ENCODE measurements around the gene EWSR1.
"Not testable (repeated sequence)": the region's sequence is repeated elsewhere in the genome, so short reads cannot be mapped to it uniquely, and the experiment has no call there.

Gene EWSR1

GRCh38 chr22:29339381-29340235 lies 71.5 kb downstream of the EWSR1 start:
- DNase-seq (ENCODE audit: low read depth): no peak

GRCh38 chr22:29340566-29340965 lies 72.5 kb downstream of the EWSR1 start:
- DNase-seq (ENCODE audit: low read depth): no peak

GRCh38 chr22:29341056-29341848 lies 73.2 kb downstream of the EWSR1 start:
- no peak for DNase-seq (ENCODE audit: low read depth)

- DNase-seq (ENCODE audit: low read depth): no peak
These were observed 73.7 kb downstream of the EWSR1 start for GRCh38 chr22:29341849-29342127.

- DNase-seq (ENCODE audit: low read depth): no peak
These were observed 74.1 kb downstream of the EWSR1 start for GRCh38 chr22:29342177-29342576.

GRCh38 chr22:29342577-29343312 lies 74.7 kb downstream of the EWSR1 start:
- no peak for DNase-seq (ENCODE audit: low read depth)

- DNase-seq (ENCODE audit: low read depth): no peak
These were observed 75.3 kb downstream of the EWSR1 start for GRCh38 chr22:29343313-29343805.

GRCh38 chr22:29344137-29344536 lies 76.1 kb downstream of the EWSR1 start:
- no peak for DNase-seq (ENCODE audit: low read depth)

GRCh38 chr22:29344889-29345288 lies 76.8 kb downstream of the EWSR1 start:
- not testable (repeated sequence) for DNase-seq (ENCODE audit: low read depth)

GRCh38 chr22:29345932-29346331 lies 77.9 kb downstream of the EWSR1 start:
- DNase-seq (ENCODE audit: low read depth): no peak

- DNase-seq (ENCODE audit: low read depth): no peak
These were observed 78.6 kb downstream of the EWSR1 start for GRCh38 chr22:29346659-29347058.

GRCh38 chr22:29348041-29348440 lies 80.0 kb downstream of the EWSR1 start:
- DNase-seq (ENCODE audit: low read depth): no peak

GRCh38 chr22:29348956-29349355 lies 80.9 kb downstream of the EWSR1 start:
- DNase-seq (ENCODE audit: low read depth): no peak

Data from stimulated activated CD8-positive, alpha-beta memory T cell treated with anti-CD3 and anti-CD28 coated beads, Interleukin-12 subunit alpha, Interleukin-12 subunit beta, amount 100 ng/mL, for 1 hour (primary cell).